SU-DHL-6 (cell line): ENCODE measurements around the gene HCAR3.

Experiments used
- CTCF ChIP-seq: fragments of 200-600 bp; sonication (generic); IDR thresholded peaks from one replicate; pipeline ENCODE4 v1.5.1; 2017; ENCODE audit warnings: antibody characterized with exemption, mild to moderate bottlenecking, low read length, moderate library complexity; ENCODE audit not compliant: insufficient read depth, poor library complexity, severe bottlenecking
- EZH2phosphoT487 ChIP-seq: fragments of 200-600 bp; sonication (generic), shearing (Covaris generic); conservative IDR thresholded peaks from 2 replicates; pipeline ENCODE4 v1.6.1; 2018; ENCODE audit warnings: mild to moderate bottlenecking, antibody characterized with exemption, low read length, moderate library complexity, mixed read lengths

GRCh38 chr12:122726080-122726558, 9.5 kb upstream of the HCAR3 start:
- TF ChIP-seq CTCF = no peak
- no peak for TF ChIP-seq EZH2phosphoT487
